ENCODE results near the gene SZT2. TPM values are rescaled to one million over a fixed set of nuclear protein-coding genes. Genes with fewer than 3 reads are reported as not detected.

SZT2 gene
- total and polyA plus RNA-seq, 8 donors: 18.5 to 54.9 (median 24.6) TPM

DNA sequence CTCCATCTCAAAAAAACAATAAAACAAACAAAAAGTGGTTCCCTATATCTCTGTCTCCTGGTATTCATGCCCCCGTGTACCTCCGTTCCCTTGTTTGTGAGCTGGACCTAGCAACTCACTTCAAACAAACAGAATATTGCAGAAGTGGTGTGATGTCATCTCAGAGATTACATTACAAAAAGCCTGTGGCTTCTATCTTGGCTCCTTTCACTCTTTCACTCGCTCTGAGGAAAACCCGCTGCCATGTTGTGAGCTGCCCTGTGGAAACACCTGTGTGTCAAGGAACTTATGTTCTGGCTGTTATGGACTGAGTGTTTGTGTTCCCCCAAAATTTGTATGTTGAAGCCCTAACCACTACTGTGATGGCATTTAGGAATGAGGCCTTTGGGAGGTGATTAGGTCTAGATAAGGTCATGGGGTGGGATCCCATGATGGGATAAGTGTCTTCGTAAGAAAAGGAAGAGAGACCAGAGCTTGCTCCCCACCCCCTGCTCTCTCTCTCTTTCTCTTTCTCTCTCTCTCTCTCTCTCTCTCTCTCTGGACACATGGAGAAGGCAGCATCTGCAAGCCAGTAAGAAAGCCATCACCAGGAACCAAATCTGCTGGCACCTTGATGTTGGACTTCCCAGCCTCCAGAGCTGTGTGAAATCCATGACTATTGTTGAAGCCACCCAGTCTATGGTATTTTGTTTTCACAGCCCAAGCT is 71.4 kb downstream of the SZT2 start:
- Histone ChIP-seq H3K36me3 (no peaks in the 10 kb centered on the region), H3K4me1 (peaks cover 0 to under 1% (median 0%) of the 10 kb centered on the region in 3 donors), H3K27ac (no peak overlapping the region), H3K27me3 (no peaks in the 10 kb centered on the region), H3K4me3 (no peak overlapping the region), H3K9me3 (no peaks in the 10 kb centered on the region)
- DNase-seq (no peak), FAIRE-seq (no peak), ATAC-seq (no peak)
- intact Hi-C loops (cut with DNase I): no loop called here
- no peak for TF ChIP-seq CTCF (IDR thresholded peaks at IDR 0.05)
- 94 to 95% methylated on average over 5 of the region's 5 CpGs for WGBS, 2 donors

DNA sequence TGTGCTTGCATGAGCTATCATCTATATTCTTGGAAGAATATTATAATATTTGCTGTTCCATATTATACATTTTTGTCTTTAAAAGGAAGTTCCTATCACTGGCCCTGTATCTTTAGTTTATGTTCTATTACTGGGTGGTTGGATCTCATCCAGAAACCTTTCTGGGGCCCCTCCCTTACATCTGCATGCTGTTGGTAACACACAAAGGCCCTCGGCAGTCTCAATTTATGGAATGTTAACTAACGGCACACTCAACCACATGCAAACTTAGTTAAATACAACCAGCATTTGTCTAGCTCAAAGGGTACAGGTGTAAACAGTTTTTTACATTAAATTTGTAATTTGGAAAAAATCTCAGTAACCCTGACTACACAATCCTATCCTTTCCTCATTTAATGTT is 73.8 kb downstream of the SZT2 start:
- ATAC-seq (no peak), DNase-seq (no peak), FAIRE-seq (no peak)
- intact Hi-C loops (cut with DNase I): no loop called here
- no peaks in the 10 kb centered on the region for H3K36me3 ChIP-seq
- no peak for TF ChIP-seq CTCF (IDR thresholded peaks at IDR 0.05)
- WGBS, 2 donors: 81 to 85% methylated on average over 2 of the region's 2 CpGs
- no peak overlapping the region for H3K4me3 ChIP-seq
- H3K9me3 ChIP-seq: no peaks in the 10 kb centered on the region
- no peak overlapping the region for H3K27ac ChIP-seq
- H3K27me3 ChIP-seq: no peaks in the 10 kb centered on the region
- peaks cover 0 to 2% (median 0%) of the 10 kb centered on the region in 3 donors for H3K4me1 ChIP-seq

- H3K27me3 ChIP-seq: no peaks in the 10 kb centered on the region
- TF ChIP-seq CTCF (IDR thresholded peaks at IDR 0.05): no peak
- intact Hi-C loops (cut with DNase I): no loop called here
Observed at GRCh38 chr1:43464681-43465504, 75.2 kb downstream of the SZT2 start.

DNA sequence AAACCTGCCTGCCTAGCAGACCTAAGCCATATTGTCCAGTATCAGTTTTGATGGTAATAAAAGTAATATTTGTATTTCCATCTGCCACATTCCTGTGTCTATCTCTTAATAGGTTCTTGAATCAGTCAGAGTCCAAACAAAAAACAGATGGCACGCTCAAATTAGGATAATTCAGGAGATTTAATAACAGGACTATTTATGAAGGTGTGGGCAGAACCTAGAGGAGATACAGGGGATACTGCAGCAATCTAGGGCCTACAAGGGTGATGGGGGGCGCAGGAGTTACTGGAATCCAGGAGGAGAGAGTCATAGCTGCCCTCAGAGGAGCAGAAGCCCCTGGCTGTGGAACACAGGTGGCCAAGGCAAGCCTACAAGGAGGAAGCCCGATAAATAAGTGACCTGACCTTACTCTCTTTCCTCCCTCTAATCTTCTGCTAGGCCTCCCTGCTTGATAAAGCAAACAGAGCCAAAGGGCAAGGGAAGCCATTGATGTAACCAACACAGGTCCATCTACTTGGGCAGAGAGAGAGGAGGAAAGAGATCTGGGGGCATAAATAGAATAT is 75.9 kb downstream of the SZT2 start:
- Histone ChIP-seq H3K36me3 (no peaks in the 10 kb centered on the region), H3K27me3 (no peaks in the 10 kb centered on the region), H3K4me3 (no peak overlapping the region), H3K9me3 (no peaks in the 10 kb centered on the region), H3K27ac (no peak overlapping the region), H3K4me1 (peaks cover 0 to 2% (median 0%) of the 10 kb centered on the region in 3 donors)
- WGBS, 2 donors: 60 to 66% methylated on average over 3 of the region's 3 CpGs
- intact Hi-C loops (cut with DNase I): no loop called here
- no peak for TF ChIP-seq CTCF (IDR thresholded peaks at IDR 0.05)
- FAIRE-seq: no peak
- DNase-seq: no peak
- ATAC-seq: peak in 1 of 4 donors; percentile 15

More at GRCh38 chr1:43464681-43465504, 75.2 kb downstream of the SZT2 start:
- DNase-seq: no peak
- Histone ChIP-seq H3K36me3 (no peaks in the 10 kb centered on the region), H3K27ac (no peak overlapping the region), H3K9me3 (no peaks in the 10 kb centered on the region), H3K4me1 (peaks cover 0 to 2% (median 0%) of the 10 kb centered on the region in 3 donors), H3K4me3 (no peak overlapping the region)
- WGBS, 2 donors: 62 to 70% methylated on average over 13 of the region's 13 CpGs
- no peak for FAIRE-seq
- no peak for ATAC-seq

Measured in pancreas (tissue), 10 donors.